GM23338 (cell line): ENCODE measurements around the gene CACNA2D2. TPM values are rescaled to one million over a fixed set of nuclear protein-coding genes. Genes with fewer than 3 reads are reported as not detected.
A peak's percentile ranks its signal among the peaks of the same experiment; 100 is the strongest.

Experiments
- ATAC-seq: fragments of 200-7000 bp; cut with Tn5 transposase; 3 replicates; pipeline ENCODE4 v1.9.1; 2020
- DNase-seq: peaks from one replicate; pipeline ENCODE4 v3.0.0-alpha.2; 2015; ENCODE audit warnings: low spot score
- H2AFZ ChIP-seq: fragments of 200-600 bp; sonication (generic); 2 replicates; pipeline ENCODE4 v1.8.0; 2016; ENCODE audit warnings: antibody characterized with exemption, mild to moderate bottlenecking, moderate library complexity
- H3F3A ChIP-seq: fragments of 200-600 bp; sonication (generic); replicated peaks from 2 replicates; pipeline ENCODE4 v1.8.0; 2017; ENCODE audit warnings: antibody characterized with exemption, mixed run types, low read depth
- H3K27ac ChIP-seq: fragments of 200-600 bp; sonication (generic); 2 replicates; pipeline ENCODE4 v1.6.1; 2016; ENCODE audit warnings: low read depth
- H3K27me3 ChIP-seq: fragments of 200-600 bp; sonication (generic); 2 replicates; pipeline ENCODE4 v1.8.0; 2016; ENCODE audit warnings: mild to moderate bottlenecking, mixed run types, moderate library complexity; ENCODE audit not compliant: insufficient read depth
- H3K36me3 ChIP-seq: fragments of 200-600 bp; sonication (generic); 2 replicates; pipeline ENCODE4 v1.8.0; 2016; ENCODE audit warnings: mild to moderate bottlenecking; ENCODE audit not compliant: insufficient read depth
- H3K4me1 ChIP-seq: fragments of 200-600 bp; sonication (generic); 2 replicates; pipeline ENCODE4 v1.8.0; 2016; ENCODE audit warnings: mild to moderate bottlenecking, moderate library complexity; ENCODE audit not compliant: insufficient read depth
- H3K4me2 ChIP-seq: fragments of 200-600 bp; sonication (generic); 2 replicates; pipeline ENCODE4 v1.7.1; 2017; ENCODE audit warnings: mixed run types
- H3K4me3 ChIP-seq: fragments of 200-600 bp; sonication (generic); 2 replicates; pipeline ENCODE4 v1.6.1; 2016; ENCODE audit warnings: mixed run types
- H3K79me2 ChIP-seq: fragments of 200-600 bp; sonication (generic); replicated peaks from 2 replicates; pipeline ENCODE4 v1.8.0; 2017; ENCODE audit warnings: mild to moderate bottlenecking; ENCODE audit not compliant: insufficient read depth
- H3K9me2 ChIP-seq: fragments of 200-600 bp; sonication (generic); 2 replicates; pipeline ENCODE4 v1.8.0; 2017; ENCODE audit not compliant: insufficient read depth
- H4K20me1 ChIP-seq: fragments of 200-600 bp; sonication (generic); replicated peaks from 2 replicates; pipeline ENCODE4 v1.8.0; 2017; ENCODE audit warnings: mild to moderate bottlenecking; ENCODE audit not compliant: insufficient read depth
- H3K27ac Mint-ChIP-seq: 2 replicates; pipeline ENCODE4 v1.8.0; 2020; ENCODE audit warnings: inconsistent platforms, mild to moderate bottlenecking, moderate library complexity, mixed read lengths
- H3K27me3 Mint-ChIP-seq: 3 replicates; pipeline ENCODE4 v1.8.0; 2022; ENCODE audit warnings: low read depth, mild to moderate bottlenecking, moderate library complexity, mixed read lengths, inconsistent platforms; ENCODE audit not compliant: insufficient read depth, poor library complexity
- H3K36me3 Mint-ChIP-seq: 3 replicates; pipeline ENCODE4 v1.8.0; 2021; ENCODE audit warnings: low read depth, mild to moderate bottlenecking, inconsistent platforms, moderate library complexity, mixed read lengths
- H3K4me1 Mint-ChIP-seq: 3 replicates; pipeline ENCODE4 v1.8.0; 2020; ENCODE audit warnings: mild to moderate bottlenecking, inconsistent platforms, mixed read lengths
- H3K4me3 Mint-ChIP-seq: 3 replicates; pipeline ENCODE4 v1.8.0; 2021; ENCODE audit warnings: moderate library complexity, mild to moderate bottlenecking, inconsistent platforms, mixed read lengths
- H3K9me3 Mint-ChIP-seq: 3 replicates; pipeline ENCODE4 v1.8.0; 2020; ENCODE audit warnings: moderate library complexity, mild to moderate bottlenecking, inconsistent platforms, mixed read lengths
- JUNB ChIP-seq: IDR thresholded peaks from one replicate; pipeline ENCODE4 v1.6.1; 2016; ENCODE audit warnings: antibody characterized with exemption; ENCODE audit not compliant: unreplicated experiment
- NANOG ChIP-seq: IDR thresholded peaks from 2 replicates; pipeline ENCODE4 v1.6.1; 2016; ENCODE audit warnings: antibody characterized with exemption, borderline replicate concordance
- POLR2AphosphoS5 ChIP-seq: IDR thresholded peaks from 2 replicates; pipeline ENCODE4 v1.6.1; 2016; ENCODE audit warnings: antibody characterized with exemption, low read depth
- polyA plus RNA-seq: library from polyadenylated mRNA; unstranded; fragments of >200 nt; fragmentation: Nextera tagmentation; extraction: Ambion mirVana; gene quantifications from 2 replicates; pipeline ENCODE4 v1.2.1, GENCODE V29; 2016
- total RNA-seq: library from RNA; depleted of rRNA; stranded (reverse); fragments of >200 nt; shearing (Covaris generic); gene quantifications from 2 replicates; pipeline ENCODE4 v1.2.3, GENCODE V29; 2014
- TF ChIP-seq, protein P1 (sequence below): IDR thresholded peaks from 2 replicates; pipeline ENCODE4 v1.6.1; 2016; ENCODE audit warnings: antibody characterized with exemption
- TF ChIP-seq, protein P2 (sequence below): fragments of 250-450 bp; sonication (Bioruptor Pico); IDR thresholded peaks from 2 replicates; pipeline ENCODE4 v1.5.0; 2020; ENCODE audit warnings: mild to moderate bottlenecking, moderate library complexity

CACNA2D2 gene
- total and polyA plus RNA-seq, 2 experiments from 2014 or later = 4.7 to 11.4 TPM

DNA sequence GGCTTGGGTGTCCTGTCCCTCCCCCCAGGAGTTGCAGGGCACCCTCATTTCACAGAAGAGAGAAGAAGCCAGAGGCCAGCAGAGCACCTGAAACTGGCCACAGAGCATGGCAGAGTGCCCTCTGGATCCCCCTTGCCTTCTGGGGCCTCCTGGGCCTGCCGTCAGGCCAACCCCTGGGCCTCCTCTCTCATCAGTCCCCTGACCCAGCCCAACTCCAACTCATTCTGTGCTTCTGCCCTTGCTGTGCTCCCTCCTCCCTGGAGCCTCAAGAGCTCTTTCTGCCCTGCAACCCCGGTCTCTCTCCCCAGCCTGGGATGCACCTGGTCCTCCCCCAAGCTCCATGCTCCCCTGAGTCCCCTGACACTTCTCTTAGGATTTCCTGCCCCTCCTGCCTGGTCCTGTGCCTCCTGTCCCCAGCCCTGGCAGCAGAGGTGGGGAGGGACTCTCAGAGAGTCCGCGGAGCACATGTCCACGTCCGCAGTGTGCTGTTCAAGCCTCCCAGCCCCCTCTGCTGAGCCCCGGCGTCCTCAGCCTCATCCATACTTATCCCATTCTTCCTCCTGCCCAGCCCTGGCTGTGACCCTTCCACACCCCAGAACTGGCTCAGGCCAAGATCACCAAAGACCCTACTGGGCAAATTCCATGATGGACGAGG is 30.5 kb upstream of the CACNA2D2 start:
- Mint-ChIP-seq H3K27me3 (peaks cover 34% of the 10 kb centered on the region), H3K4me1 (peaks cover 43% of the 10 kb centered on the region)
- H3K4me3 ChIP-seq = no peak overlapping the region

More for the DNA sequence above, 30.5 kb upstream of the CACNA2D2 start:
- Histone ChIP-seq H4K20me1 (no peaks in the 10 kb centered on the region), H3K4me2 (no peak overlapping the region), H3K4me1 (peaks cover 23% of the 10 kb centered on the region), H3K36me3 (no peaks in the 10 kb centered on the region), H3K27ac (no peak overlapping the region), H2AFZ (peak overlapping the region; percentile 47; the same call in 1 of the 2 replicates), H3K79me2 (no peaks in the 10 kb centered on the region), H3K27me3 (peaks cover 22% of the 10 kb centered on the region), H3F3A (no peaks in the 10 kb centered on the region), H3K9me2 (no peaks in the 10 kb centered on the region)
- Mint-ChIP-seq H3K27ac (no peak overlapping the region), H3K4me3 (no peak overlapping the region), H3K9me3 (peaks cover 3% of the 10 kb centered on the region; the same call in 2 of the 3 replicates), H3K36me3 (no peaks in the 10 kb centered on the region; the same call in 2 of the 3 replicates)
- DNase-seq (no peak), ATAC-seq (peak; percentile 8; the same call in 2 of the 3 replicates)
- TF ChIP-seq JUNB = no peak
- TF ChIP-seq, protein P1, sequence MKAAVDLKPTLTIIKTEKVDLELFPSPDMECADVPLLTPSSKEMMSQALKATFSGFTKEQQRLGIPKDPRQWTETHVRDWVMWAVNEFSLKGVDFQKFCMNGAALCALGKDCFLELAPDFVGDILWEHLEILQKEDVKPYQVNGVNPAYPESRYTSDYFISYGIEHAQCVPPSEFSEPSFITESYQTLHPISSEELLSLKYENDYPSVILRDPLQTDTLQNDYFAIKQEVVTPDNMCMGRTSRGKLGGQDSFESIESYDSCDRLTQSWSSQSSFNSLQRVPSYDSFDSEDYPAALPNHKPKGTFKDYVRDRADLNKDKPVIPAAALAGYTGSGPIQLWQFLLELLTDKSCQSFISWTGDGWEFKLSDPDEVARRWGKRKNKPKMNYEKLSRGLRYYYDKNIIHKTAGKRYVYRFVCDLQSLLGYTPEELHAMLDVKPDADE = no peak
- no peak for TF ChIP-seq NANOG
- TF ChIP-seq, protein P2, sequence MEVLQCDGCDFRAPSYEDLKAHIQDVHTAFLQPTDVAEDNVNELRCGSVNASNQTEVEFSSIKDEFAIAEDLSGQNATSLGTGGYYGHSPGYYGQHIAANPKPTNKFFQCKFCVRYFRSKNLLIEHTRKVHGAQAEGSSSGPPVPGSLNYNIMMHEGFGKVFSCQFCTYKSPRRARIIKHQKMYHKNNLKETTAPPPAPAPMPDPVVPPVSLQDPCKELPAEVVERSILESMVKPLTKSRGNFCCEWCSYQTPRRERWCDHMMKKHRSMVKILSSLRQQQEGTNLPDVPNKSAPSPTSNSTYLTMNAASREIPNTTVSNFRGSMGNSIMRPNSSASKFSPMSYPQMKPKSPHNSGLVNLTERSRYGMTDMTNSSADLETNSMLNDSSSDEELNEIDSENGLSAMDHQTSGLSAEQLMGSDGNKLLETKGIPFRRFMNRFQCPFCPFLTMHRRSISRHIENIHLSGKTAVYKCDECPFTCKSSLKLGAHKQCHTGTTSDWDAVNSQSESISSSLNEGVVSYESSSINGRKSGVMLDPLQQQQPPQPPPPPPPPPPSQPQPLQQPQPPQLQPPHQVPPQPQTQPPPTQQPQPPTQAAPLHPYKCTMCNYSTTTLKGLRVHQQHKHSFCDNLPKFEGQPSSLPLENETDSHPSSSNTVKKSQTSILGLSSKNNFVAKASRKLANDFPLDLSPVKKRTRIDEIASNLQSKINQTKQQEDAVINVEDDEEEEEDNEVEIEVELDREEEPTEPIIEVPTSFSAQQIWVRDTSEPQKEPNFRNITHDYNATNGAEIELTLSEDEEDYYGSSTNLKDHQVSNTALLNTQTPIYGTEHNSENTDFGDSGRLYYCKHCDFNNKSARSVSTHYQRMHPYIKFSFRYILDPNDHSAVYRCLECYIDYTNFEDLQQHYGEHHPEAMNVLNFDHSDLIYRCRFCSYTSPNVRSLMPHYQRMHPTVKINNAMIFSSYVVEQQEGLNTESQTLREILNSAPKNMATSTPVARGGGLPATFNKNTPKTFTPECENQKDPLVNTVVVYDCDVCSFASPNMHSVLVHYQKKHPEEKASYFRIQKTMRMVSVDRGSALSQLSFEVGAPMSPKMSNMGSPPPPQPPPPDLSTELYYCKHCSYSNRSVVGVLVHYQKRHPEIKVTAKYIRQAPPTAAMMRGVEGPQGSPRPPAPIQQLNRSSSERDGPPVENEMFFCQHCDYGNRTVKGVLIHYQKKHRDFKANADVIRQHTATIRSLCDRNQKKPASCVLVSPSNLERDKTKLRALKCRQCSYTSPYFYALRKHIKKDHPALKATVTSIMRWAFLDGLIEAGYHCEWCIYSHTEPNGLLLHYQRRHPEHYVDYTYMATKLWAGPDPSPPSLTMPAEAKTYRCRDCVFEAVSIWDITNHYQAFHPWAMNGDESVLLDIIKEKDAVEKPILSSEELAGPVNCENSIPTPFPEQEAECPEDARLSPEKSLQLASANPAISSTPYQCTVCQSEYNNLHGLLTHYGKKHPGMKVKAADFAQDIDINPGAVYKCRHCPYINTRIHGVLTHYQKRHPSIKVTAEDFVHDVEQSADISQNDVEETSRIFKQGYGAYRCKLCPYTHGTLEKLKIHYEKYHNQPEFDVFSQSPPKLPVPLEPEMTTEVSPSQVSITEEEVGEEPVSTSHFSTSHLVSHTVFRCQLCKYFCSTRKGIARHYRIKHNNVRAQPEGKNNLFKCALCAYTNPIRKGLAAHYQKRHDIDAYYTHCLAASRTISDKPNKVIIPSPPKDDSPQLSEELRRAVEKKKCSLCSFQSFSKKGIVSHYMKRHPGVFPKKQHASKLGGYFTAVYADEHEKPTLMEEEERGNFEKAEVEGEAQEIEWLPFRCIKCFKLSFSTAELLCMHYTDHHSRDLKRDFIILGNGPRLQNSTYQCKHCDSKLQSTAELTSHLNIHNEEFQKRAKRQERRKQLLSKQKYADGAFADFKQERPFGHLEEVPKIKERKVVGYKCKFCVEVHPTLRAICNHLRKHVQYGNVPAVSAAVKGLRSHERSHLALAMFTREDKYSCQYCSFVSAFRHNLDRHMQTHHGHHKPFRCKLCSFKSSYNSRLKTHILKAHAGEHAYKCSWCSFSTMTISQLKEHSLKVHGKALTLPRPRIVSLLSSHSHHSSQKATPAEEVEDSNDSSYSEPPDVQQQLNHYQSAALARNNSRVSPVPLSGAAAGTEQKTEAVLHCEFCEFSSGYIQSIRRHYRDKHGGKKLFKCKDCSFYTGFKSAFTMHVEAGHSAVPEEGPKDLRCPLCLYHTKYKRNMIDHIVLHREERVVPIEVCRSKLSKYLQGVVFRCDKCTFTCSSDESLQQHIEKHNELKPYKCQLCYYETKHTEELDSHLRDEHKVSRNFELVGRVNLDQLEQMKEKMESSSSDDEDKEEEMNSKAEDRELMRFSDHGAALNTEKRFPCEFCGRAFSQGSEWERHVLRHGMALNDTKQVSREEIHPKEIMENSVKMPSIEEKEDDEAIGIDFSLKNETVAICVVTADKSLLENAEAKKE (CRISPR knock-in tag) = no peak
- TF ChIP-seq POLR2AphosphoS5 = no peak
